OCI-LY1 (cell line): ENCODE measurements around the gene IL1RAPL1.

Experiments
- H2AFZ ChIP-seq: fragments of 200-600 bp; sonication (generic), shearing (Covaris generic); 2 replicates; pipeline ENCODE4 v1.6.0; 2014; ENCODE audit warnings: antibody characterized with exemption, mild to moderate bottlenecking, low read length
- H3F3A ChIP-seq: fragments of 200-600 bp; sonication (generic), shearing (Covaris generic); 2 replicates; pipeline ENCODE4 v1.6.0; 2014; ENCODE audit warnings: mild to moderate bottlenecking, antibody characterized with exemption, low read length, moderate library complexity; ENCODE audit not compliant: insufficient read depth
- H3K27ac ChIP-seq: fragments of 200-600 bp; sonication (generic); 2 replicates; pipeline ENCODE4 v1.5.1; 2014; ENCODE audit warnings: low read length, mixed run types, mild to moderate bottlenecking, low read depth; ENCODE audit not compliant: poor library complexity, severe bottlenecking
- H3K27me3 ChIP-seq: fragments of 200-600 bp; sonication (generic); 2 replicates; pipeline ENCODE4 v1.6.0; 2014; ENCODE audit warnings: antibody characterized with exemption, mild to moderate bottlenecking, low read length, moderate library complexity; ENCODE audit not compliant: insufficient read depth
- H3K36me3 ChIP-seq: fragments of 200-600 bp; sonication (generic); 2 replicates; pipeline ENCODE4 v1.6.1; 2014; ENCODE audit warnings: mild to moderate bottlenecking, antibody characterized with exemption, low read length, moderate library complexity, mixed read lengths; ENCODE audit not compliant: insufficient read depth
- H3K4me1 ChIP-seq: fragments of 200-600 bp; sonication (generic); 2 replicates; pipeline ENCODE4 v1.5.1; 2014; ENCODE audit warnings: mild to moderate bottlenecking, low read length, moderate library complexity; ENCODE audit not compliant: insufficient read depth, severe bottlenecking
- H3K4me2 ChIP-seq: fragments of 200-600 bp; sonication (generic), shearing (Covaris generic); 2 replicates; pipeline ENCODE4 v1.6.1; 2014; ENCODE audit warnings: low read length
- H3K4me3 ChIP-seq: fragments of 200-600 bp; sonication (generic); 2 replicates; pipeline ENCODE4 v1.5.1; 2014; ENCODE audit warnings: low read length, low read depth, mild to moderate bottlenecking, mixed read lengths; ENCODE audit not compliant: poor library complexity, severe bottlenecking
- H3K79me2 ChIP-seq: fragments of 200-600 bp; shearing (Covaris generic); 2 replicates; pipeline ENCODE4 v1.6.1; 2016; ENCODE audit warnings: mixed run types, low read length, mixed read lengths; ENCODE audit not compliant: insufficient read depth
- H3K9ac ChIP-seq: fragments of 200-600 bp; sonication (generic), shearing (Covaris generic); 2 replicates; pipeline ENCODE4 v1.6.1; 2014; ENCODE audit warnings: mild to moderate bottlenecking, low read length, mixed read lengths
- H3K9me2 ChIP-seq: fragments of 200-600 bp; sonication (generic), shearing (Covaris generic); 2 replicates; pipeline ENCODE4 v1.6.1; 2014; ENCODE audit warnings: low read depth, mild to moderate bottlenecking, low read length, mixed read lengths
- H3K9me3 ChIP-seq: fragments of 200-600 bp; shearing (Covaris generic); 2 replicates; pipeline ENCODE4 v1.6.1; 2014; ENCODE audit warnings: low read length, mixed read lengths
- H4K20me1 ChIP-seq: fragments of 200-600 bp; sonication (generic), shearing (Covaris generic); 2 replicates; pipeline ENCODE4 v1.6.0; 2016; ENCODE audit warnings: mild to moderate bottlenecking, low read length; ENCODE audit not compliant: insufficient read depth
- EZH2 ChIP-seq: fragments of 200-600 bp; sonication (generic), shearing (Covaris generic); IDR thresholded peaks from 2 replicates; pipeline ENCODE4 v1.8.0; 2017; ENCODE audit warnings: borderline replicate concordance, mixed run types, mild to moderate bottlenecking, antibody characterized with exemption, low read length, moderate library complexity, mixed read lengths
- TF ChIP-seq, protein P1 (sequence below): fragments of 200-600 bp; sonication (generic), shearing (Covaris generic); IDR thresholded peaks from 2 replicates; pipeline ENCODE4 v1.5.1; 2017; ENCODE audit warnings: mild to moderate bottlenecking, antibody characterized with exemption, low read length, moderate library complexity, mixed read lengths

IL1RAPL1 gene

DNA sequence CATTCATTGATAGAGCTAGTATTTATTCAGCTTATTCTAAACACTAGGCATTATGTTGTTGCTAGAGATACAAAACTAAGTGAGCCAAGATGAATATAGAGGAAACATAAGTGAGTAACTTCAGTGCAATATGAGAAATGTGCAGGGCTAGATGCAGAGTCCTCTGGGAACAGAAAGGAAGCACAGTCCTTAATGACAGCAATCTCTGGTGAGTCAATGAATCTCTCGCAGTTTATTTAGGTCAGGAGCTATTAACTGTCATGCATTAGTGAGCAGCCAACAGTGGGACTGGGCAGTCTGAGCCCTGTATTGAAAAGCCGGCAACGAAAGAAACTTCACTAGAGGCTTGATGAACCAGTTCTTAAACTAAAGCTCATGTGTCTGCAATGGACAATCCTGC is 1030.0 kb downstream of the IL1RAPL1 start:
- Histone ChIP-seq H3F3A (no peaks in the 10 kb centered on the region), H3K4me1 (no peaks in the 10 kb centered on the region), H3K36me3 (no peaks in the 10 kb centered on the region), H3K9ac (no peak overlapping the region), H3K4me3 (no peak overlapping the region), H3K9me3 (no peaks in the 10 kb centered on the region), H3K4me2 (no peak overlapping the region), H2AFZ (no peak overlapping the region), H3K27me3 (no peaks in the 10 kb centered on the region), H4K20me1 (no peaks in the 10 kb centered on the region), H3K9me2 (no peaks in the 10 kb centered on the region), H3K27ac (no peak overlapping the region), H3K79me2 (no peaks in the 10 kb centered on the region)
- TF ChIP-seq, protein P1, sequence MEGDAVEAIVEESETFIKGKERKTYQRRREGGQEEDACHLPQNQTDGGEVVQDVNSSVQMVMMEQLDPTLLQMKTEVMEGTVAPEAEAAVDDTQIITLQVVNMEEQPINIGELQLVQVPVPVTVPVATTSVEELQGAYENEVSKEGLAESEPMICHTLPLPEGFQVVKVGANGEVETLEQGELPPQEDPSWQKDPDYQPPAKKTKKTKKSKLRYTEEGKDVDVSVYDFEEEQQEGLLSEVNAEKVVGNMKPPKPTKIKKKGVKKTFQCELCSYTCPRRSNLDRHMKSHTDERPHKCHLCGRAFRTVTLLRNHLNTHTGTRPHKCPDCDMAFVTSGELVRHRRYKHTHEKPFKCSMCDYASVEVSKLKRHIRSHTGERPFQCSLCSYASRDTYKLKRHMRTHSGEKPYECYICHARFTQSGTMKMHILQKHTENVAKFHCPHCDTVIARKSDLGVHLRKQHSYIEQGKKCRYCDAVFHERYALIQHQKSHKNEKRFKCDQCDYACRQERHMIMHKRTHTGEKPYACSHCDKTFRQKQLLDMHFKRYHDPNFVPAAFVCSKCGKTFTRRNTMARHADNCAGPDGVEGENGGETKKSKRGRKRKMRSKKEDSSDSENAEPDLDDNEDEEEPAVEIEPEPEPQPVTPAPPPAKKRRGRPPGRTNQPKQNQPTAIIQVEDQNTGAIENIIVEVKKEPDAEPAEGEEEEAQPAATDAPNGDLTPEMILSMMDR = no peak
- no peak for TF ChIP-seq EZH2

DNA sequence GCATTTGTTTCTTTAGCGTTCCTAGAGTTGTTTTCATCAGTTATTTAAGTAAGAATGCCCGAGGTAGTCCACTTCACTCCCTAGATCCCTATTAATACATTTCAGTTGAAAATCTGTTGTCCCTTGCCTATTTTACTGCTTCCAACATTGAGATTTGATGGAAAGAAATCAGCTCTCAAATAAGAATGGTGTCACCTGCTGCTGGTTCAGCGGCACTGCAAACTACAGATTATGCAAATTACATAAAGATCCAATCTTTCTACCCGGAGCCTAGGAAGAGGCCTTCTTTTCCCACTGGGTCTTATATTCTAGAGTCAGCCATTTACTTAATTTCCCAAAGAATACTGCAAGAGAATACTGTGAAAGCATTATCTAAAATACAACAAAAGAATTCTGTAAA is 1030.5 kb downstream of the IL1RAPL1 start:
- no peaks in the 10 kb centered on the region for H3F3A ChIP-seq
- no peak overlapping the region for H3K27ac ChIP-seq
- H2AFZ ChIP-seq = no peak overlapping the region
- H3K79me2 ChIP-seq = no peaks in the 10 kb centered on the region
- TF ChIP-seq EZH2 = no peak
- TF ChIP-seq, protein P1 = no peak
- no peak overlapping the region for H3K9ac ChIP-seq
- H3K4me1 ChIP-seq = no peaks in the 10 kb centered on the region
- no peaks in the 10 kb centered on the region for H3K36me3 ChIP-seq
- H4K20me1 ChIP-seq = no peaks in the 10 kb centered on the region
- no peaks in the 10 kb centered on the region for H3K27me3 ChIP-seq
- no peaks in the 10 kb centered on the region for H3K9me2 ChIP-seq
- H3K4me3 ChIP-seq = no peak overlapping the region
- H3K4me2 ChIP-seq = no peak overlapping the region
- no peaks in the 10 kb centered on the region for H3K9me3 ChIP-seq

DNA sequence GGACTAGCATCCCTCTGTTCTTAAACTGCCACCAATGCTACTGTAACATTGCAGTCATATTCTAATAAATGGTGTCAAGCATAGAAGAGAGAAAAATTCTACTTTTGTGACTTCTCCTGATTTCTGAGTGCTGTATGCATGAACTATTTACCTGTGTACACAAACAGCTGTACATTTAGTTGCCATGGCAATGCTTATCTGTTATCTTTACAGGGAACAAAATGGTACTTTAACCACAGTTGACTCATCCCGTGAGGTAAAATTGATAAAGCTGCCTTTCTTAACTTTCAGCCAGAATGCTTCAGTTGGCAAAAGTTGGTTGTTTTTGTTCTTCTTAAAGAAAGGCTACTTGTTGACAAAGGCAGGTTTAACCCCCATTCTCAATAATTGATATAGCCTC is 1040.6 kb downstream of the IL1RAPL1 start:
- Histone ChIP-seq H3F3A (no peaks in the 10 kb centered on the region), H3K9me3 (no peaks in the 10 kb centered on the region), H3K79me2 (no peaks in the 10 kb centered on the region), H3K4me2 (no peak overlapping the region), H3K4me1 (no peaks in the 10 kb centered on the region), H3K9ac (no peak overlapping the region), H2AFZ (no peak overlapping the region), H4K20me1 (no peaks in the 10 kb centered on the region), H3K27ac (no peak overlapping the region), H3K9me2 (no peaks in the 10 kb centered on the region), H3K27me3 (no peaks in the 10 kb centered on the region), H3K36me3 (no peaks in the 10 kb centered on the region), H3K4me3 (no peak overlapping the region)
- TF ChIP-seq, protein P1 = no peak
- TF ChIP-seq EZH2 = no peak
